GM18951 (cell line): Measurements from ENCODE around the gene HSPB6.

Source experiments
- POLR2A ChIP-seq: IDR thresholded peaks from 4 replicates; pipeline ENCODE4 v1.6.1; 2011; ENCODE audit warnings: mild to moderate bottlenecking; ENCODE audit not compliant: insufficient read length, insufficient read depth; ENCODE audit errors: extremely low read depth
- in situ Hi-C: fragments of 300-500 bp; cut with MboI; formaldehyde crosslinking; loops from one replicate; pipeline ENCODE4 v1.12.0; 2022; ENCODE audit warnings: low sequenced_read_pairs, mixed read lengths, inconsistent platforms; ENCODE audit not compliant: unreplicated experiment

HSPB6 gene

DNA sequence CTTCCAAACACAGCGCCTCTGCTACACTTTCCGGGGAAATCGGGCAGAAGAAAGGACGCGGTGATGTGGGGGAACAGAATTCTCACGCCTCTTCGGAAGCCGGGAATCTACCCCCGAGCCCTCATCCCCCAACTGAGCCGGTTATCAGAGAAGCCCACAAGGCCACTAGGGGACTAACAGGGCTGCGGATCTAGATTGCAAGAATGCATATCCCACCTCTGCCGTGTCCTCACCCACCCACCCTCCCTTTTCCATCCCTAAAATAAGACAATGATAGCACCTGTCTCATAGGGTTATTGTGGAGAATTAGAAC, 15.7 kb downstream of the HSPB6 start:
- no peak for TF ChIP-seq POLR2A

GRCh38 chr19:35740423-35741202, 16.2 kb downstream of the HSPB6 start:
- peak; percentile 74 for TF ChIP-seq POLR2A
- in situ Hi-C loops: no loop called here

More for the DNA sequence above, 15.7 kb downstream of the HSPB6 start:
- in situ Hi-C loops: no loop called here

GRCh38 chr19:35740108-35740422, 16.8 kb downstream of the HSPB6 start:
- TF ChIP-seq POLR2A: no peak
- in situ Hi-C loops: no loop called here

- no peak for TF ChIP-seq POLR2A
- in situ Hi-C loops: no loop called here
Observed at GRCh38 chr19:35739275-35740107, 17.3 kb downstream of the HSPB6 start.

DNA sequence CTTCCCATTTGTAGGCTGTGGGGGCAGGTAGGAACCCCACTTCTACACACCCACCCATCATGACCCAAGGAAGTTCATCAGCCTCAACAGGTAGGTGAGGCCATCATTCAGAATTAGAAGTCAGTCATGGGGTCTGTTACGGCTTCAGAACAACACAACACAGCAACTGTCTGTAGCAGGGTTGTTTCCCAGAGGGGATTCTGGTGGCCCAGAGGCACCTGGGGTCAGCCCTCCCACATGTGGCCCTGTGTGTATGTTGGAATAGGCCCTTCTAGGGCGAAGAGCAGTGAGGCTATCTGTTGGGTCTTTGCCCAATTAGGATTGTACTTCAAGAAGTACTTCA, 18.0 kb downstream of the HSPB6 start:
- TF ChIP-seq POLR2A: no peak
- in situ Hi-C loops: no loop called here

DNA sequence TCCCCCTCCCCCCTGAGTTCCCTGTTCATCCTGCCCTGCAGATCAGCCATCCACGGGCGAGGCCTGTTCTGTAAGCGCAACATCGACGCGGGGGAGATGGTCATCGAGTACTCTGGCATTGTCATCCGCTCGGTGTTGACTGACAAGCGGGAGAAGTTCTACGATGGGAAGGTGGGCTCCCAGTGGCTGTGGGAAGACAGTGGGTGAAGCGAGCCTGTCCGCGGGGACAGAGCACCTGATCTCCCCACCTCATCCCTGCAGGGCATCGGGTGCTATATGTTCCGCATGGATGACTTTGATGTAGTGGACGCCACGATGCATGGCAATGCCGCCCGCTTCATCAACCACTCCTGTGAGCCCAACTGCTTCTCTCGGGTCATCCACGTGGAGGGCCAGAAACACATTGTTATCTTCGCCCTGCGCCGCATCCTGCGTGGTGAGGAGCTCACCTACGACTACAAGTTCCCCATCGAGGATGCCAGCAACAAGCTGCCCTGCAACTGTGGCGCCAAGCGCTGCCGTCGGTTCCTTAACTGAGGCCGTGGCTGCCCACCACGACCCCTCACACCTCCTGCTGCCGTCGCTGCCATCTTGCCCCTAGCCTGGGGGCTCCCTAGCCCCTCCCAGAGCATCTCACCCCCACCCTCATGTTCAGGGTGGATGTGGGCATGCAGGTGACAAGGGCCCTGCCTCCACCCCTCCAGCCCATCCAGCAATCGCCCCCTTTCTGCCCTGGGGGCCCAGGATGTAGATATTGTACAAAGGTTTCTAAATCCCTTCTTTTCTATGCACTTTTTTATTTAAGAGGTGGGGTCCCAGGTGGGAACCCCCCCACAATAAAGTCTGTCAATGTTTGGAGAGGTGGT, 18.6 kb downstream of the HSPB6 start:
- in situ Hi-C loops: no loop called here
- TF ChIP-seq POLR2A: no peak

GRCh38 chr19:35736913-35737886, 19.6 kb downstream of the HSPB6 start:
- peak; percentile 10 for TF ChIP-seq POLR2A
- in situ Hi-C loops: no loop called here

GRCh38 chr19:35734889-35735288, 21.9 kb downstream of the HSPB6 start:
- TF ChIP-seq POLR2A: no peak
- in situ Hi-C loops: no loop called here

DNA sequence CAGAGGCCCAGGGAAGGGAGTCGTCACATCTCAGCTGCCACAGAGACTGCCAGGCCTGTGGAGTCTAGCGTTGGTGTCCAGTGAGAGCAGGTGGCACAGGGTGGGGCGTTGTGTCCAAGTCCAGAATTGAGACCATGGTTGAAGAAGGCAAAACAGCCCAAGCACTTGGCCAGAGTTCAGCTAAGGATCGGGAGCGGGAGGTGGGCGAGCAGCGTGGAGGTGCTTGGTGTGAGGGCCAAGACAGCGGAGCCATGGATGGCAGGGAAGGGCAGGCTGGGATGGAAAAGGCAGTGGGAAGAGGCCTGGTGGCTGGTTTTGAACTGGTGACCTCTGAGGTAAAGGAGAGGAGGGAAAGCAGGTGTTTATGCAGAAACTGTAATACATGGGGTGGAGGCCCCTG, 22.6 kb downstream of the HSPB6 start:
- in situ Hi-C loops: no loop called here
- TF ChIP-seq POLR2A: no peak

- no peak for TF ChIP-seq POLR2A
- in situ Hi-C loops: no loop called here
Observed at GRCh38 chr19:35733180-35734125, 23.4 kb downstream of the HSPB6 start.

DNA sequence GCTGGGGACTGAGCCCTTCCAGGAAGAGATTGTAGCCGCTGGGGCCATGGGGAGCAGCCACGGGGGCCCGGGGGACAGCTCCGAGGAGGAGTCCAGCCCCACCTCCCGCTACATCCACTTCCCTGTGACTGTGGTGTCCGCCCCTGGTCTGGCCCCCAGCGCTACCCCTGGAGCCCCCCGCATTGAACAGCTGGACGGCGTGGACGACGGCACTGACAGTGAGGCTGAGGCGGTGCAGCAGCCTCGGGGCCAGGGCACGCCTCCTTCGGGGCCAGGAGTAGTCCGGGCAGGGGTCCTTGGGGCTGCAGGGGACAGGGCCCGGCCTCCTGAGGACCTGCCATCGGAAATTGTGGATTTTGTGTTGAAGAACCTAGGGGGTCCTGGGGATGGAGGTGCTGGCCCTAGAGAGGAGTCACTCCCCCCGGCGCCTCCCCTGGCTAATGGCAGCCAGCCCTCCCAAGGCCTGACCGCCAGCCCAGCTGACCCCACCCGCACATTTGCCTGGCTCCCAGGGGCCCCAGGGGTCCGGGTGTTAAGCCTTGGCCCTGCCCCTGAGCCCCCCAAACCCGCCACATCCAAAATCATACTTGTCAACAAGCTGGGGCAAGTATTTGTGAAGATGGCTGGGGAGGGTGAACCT, 24.2 kb downstream of the HSPB6 start:
- in situ Hi-C loops: no loop called here
- no peak for TF ChIP-seq POLR2A
